ENCODE measurements around the gene ADAM10.
A peak's percentile ranks its signal among the peaks of the same experiment; 100 is the strongest.

The ADAM10 gene

GRCh38 chr15:58575045-58575786, 174.3 kb downstream of the ADAM10 start:
- no peak for DNase-seq (ENCODE audit: low spot score)

- no peak for DNase-seq (ENCODE audit: low spot score)
Observed at GRCh38 chr15:58574631-58575030, 174.9 kb downstream of the ADAM10 start.

GRCh38 chr15:58573270-58573669, 176.2 kb downstream of the ADAM10 start:
- DNase-seq (ENCODE audit: low spot score), result no peak

GRCh38 chr15:58572521-58572920, 177.0 kb downstream of the ADAM10 start:
- DNase-seq (ENCODE audit: low spot score), result no peak

GRCh38 chr15:58571491-58571890, 178.0 kb downstream of the ADAM10 start:
- no peak for DNase-seq (ENCODE audit: low spot score)

- no peak for DNase-seq (ENCODE audit: low spot score)
Observed at GRCh38 chr15:58569455-58569854, 180.1 kb downstream of the ADAM10 start.

- DNase-seq (ENCODE audit: low spot score), result no peak
Observed at GRCh38 chr15:58568157-58568571, 181.3 kb downstream of the ADAM10 start.

- DNase-seq (ENCODE audit: low spot score), result no peak
Observed at GRCh38 chr15:58566029-58566428, 183.5 kb downstream of the ADAM10 start.

- DNase-seq (ENCODE audit: low spot score), result no peak
Observed at GRCh38 chr15:58565619-58566018, 183.9 kb downstream of the ADAM10 start.

- no peak for DNase-seq (ENCODE audit: low spot score)
Observed at GRCh38 chr15:58564981-58565380, 184.5 kb downstream of the ADAM10 start.

GRCh38 chr15:58562135-58562534, 187.4 kb downstream of the ADAM10 start:
- DNase-seq (ENCODE audit: low spot score), result no peak

GRCh38 chr15:58561321-58561720, 188.2 kb downstream of the ADAM10 start:
- DNase-seq (ENCODE audit: low spot score), result no peak

- DNase-seq (ENCODE audit: low spot score), result no peak
Observed at GRCh38 chr15:58559904-58560588, 189.5 kb downstream of the ADAM10 start.

- no peak for DNase-seq (ENCODE audit: low spot score)
Observed at GRCh38 chr15:58558777-58559176, 190.7 kb downstream of the ADAM10 start.

- DNase-seq (ENCODE audit: low spot score), result no peak
Observed at GRCh38 chr15:58556541-58556940, 193.0 kb downstream of the ADAM10 start.

GRCh38 chr15:58556028-58556361, 193.5 kb downstream of the ADAM10 start:
- DNase-seq (ENCODE audit: low spot score), result no peak

GRCh38 chr15:58555162-58556027, 194.1 kb downstream of the ADAM10 start:
- DNase-seq (ENCODE audit: low spot score), result no peak

- DNase-seq (ENCODE audit: low spot score), result no peak
Observed at GRCh38 chr15:58554758-58555157, 194.7 kb downstream of the ADAM10 start.

- no peak for DNase-seq (ENCODE audit: low spot score)
Observed at GRCh38 chr15:58553365-58553918, 196.1 kb downstream of the ADAM10 start.

GRCh38 chr15:58552505-58553364, 196.8 kb downstream of the ADAM10 start:
- DNase-seq (ENCODE audit: low spot score), result no peak

- peak; percentile 59 for DNase-seq (ENCODE audit: low spot score)
Observed at GRCh38 chr15:58551764-58552504, 197.6 kb downstream of the ADAM10 start.

All from hepatic stellate cell (primary cell).